Hepatocyte (in vitro differentiated cells): Measurements from ENCODE around the gene DCC.

Experiments
- CTCF ChIP-seq: fragments of 200-600 bp; sonication (generic); IDR thresholded peaks from 2 replicates; pipeline ENCODE4 v1.5.1; 2016; ENCODE audit warnings: antibody characterized with exemption, mild to moderate bottlenecking; ENCODE audit not compliant: poor library complexity
- EZH2 ChIP-seq: fragments of 200-600 bp; sonication (generic); IDR thresholded peaks from 2 replicates; pipeline ENCODE4 v1.6.1; 2016; ENCODE audit warnings: antibody characterized with exemption, mild to moderate bottlenecking, borderline replicate concordance
- EZH2phosphoT487 ChIP-seq: fragments of 200-600 bp; sonication (generic); IDR thresholded peaks from one replicate; pipeline ENCODE4 v1.6.1; 2018; ENCODE audit warnings: antibody characterized with exemption, mild to moderate bottlenecking, low read depth, moderate library complexity; ENCODE audit not compliant: unreplicated experiment, severe bottlenecking

GRCh38 chr18:52694804-52695203, 354.8 kb downstream of the DCC start:
- TF ChIP-seq CTCF: peak; percentile 54
- TF ChIP-seq EZH2: no peak
- TF ChIP-seq EZH2phosphoT487: no peak
